IMR-90 (cell line): ENCODE results near the gene ARHGAP10. TPM values are rescaled to one million over a fixed set of nuclear protein-coding genes. Genes with fewer than 3 reads are reported as not detected.

Source experiments
- ATAC-seq: fragments of 200-7000 bp; cut with Tn5 transposase; 2 replicates; pipeline ENCODE4 v1.9.1; 2020; ENCODE audit warnings: low read depth, mild to moderate bottlenecking, moderate library complexity
- BruUV-seq: library from RNA; stranded (reverse); fragments of 400-500 nt; replicated peaks from 2 replicates; lab custom pipeline; 2021; lab: Mats Ljungman, UMichigan
- CTCF ChIA-PET: fragments of 300-600 bp; formaldehyde crosslinking; extraction: SDS; loops from one replicate; lab custom pipeline; 2021; ENCODE audit warnings: antibody characterized with exemption; lab: Yijun Ruan, JAX
- POLR2A ChIA-PET: fragments of 300-600 bp; sonication (Branson Sonifier 250); formaldehyde crosslinking; loops from one replicate; lab custom pipeline; 2022; ENCODE audit warnings: antibody characterized with exemption; ENCODE audit not compliant: unreplicated experiment; lab: Charles Lee
- DNase-seq: peaks from one replicate; pipeline ENCODE4 v3.0.0; 2013
- H2AFZ ChIP-seq: replicated peaks from 2 replicates; pipeline ENCODE3; 2013; ENCODE audit warnings: low read length, mild to moderate bottlenecking; ENCODE audit not compliant: poor library complexity
- H2AK5ac ChIP-seq: 2 replicates; pipeline ENCODE4 v1.6.1; 2013; ENCODE audit warnings: low read depth, low read length, inconsistent platforms
- H2AK9ac ChIP-seq: replicated peaks from 2 replicates; pipeline ENCODE3; 2013; ENCODE audit warnings: mild to moderate bottlenecking, low read depth, low read length, moderate library complexity; ENCODE audit not compliant: poor library complexity
- H2BK120ac ChIP-seq: 2 replicates; pipeline ENCODE4 v1.6.1; 2013; ENCODE audit warnings: low read depth, low read length, inconsistent platforms
- H2BK15ac ChIP-seq: 3 replicates; pipeline ENCODE4 v1.6.1; 2013; ENCODE audit warnings: low read depth, low read length, inconsistent platforms
- H2BK20ac ChIP-seq: 2 replicates; pipeline ENCODE4 v1.6.1; 2013; ENCODE audit warnings: low read depth, mild to moderate bottlenecking, inconsistent platforms, low read length, moderate library complexity
- H2BK5ac ChIP-seq: 2 replicates; pipeline ENCODE4 v1.6.1; 2013; ENCODE audit warnings: mild to moderate bottlenecking, low read depth, low read length, inconsistent platforms; ENCODE audit not compliant: poor library complexity, severe bottlenecking
- H3K14ac ChIP-seq: replicated peaks from 2 replicates; pipeline ENCODE4 v1.6.1; 2013; ENCODE audit warnings: low read depth, low read length, inconsistent platforms
- H3K18ac ChIP-seq: 2 replicates; pipeline ENCODE4 v1.6.1; 2013; ENCODE audit warnings: low read depth, low read length, control low read depth
- H3K23ac ChIP-seq: 2 replicates; pipeline ENCODE4 v1.6.1; 2013; ENCODE audit warnings: low read depth, low read length, inconsistent platforms
- H3K27ac ChIP-seq: 2 replicates; pipeline ENCODE4 v1.5.1; 2013; ENCODE audit warnings: mild to moderate bottlenecking, control low read depth, low read length; ENCODE audit not compliant: insufficient read depth
- H3K27me3 ChIP-seq: 2 replicates; pipeline ENCODE4 v1.6.1; 2013; ENCODE audit warnings: low read length; ENCODE audit not compliant: control insufficient read depth, insufficient read depth
- H3K36me3 ChIP-seq: 2 replicates; pipeline ENCODE4 v1.6.1; 2013; ENCODE audit warnings: low read length, mixed read lengths; ENCODE audit not compliant: control insufficient read depth, insufficient read depth
- H3K4ac ChIP-seq: 2 replicates; pipeline ENCODE4 v1.6.1; 2013; ENCODE audit warnings: low read depth, low read length, inconsistent platforms
- H3K4me1 ChIP-seq: 2 replicates; pipeline ENCODE4 v1.6.1; 2013; ENCODE audit warnings: low read length, mixed read lengths; ENCODE audit not compliant: control insufficient read depth, insufficient read depth
- H3K4me2 ChIP-seq: 2 replicates; pipeline ENCODE4 v1.6.1; 2013; ENCODE audit warnings: low read depth, mild to moderate bottlenecking, control low read depth, low read length, moderate library complexity
- H3K4me3 ChIP-seq: 2 replicates; pipeline ENCODE4 v1.5.1; 2013; ENCODE audit warnings: low read depth, mild to moderate bottlenecking, control low read depth, low read length, moderate library complexity; ENCODE audit not compliant: insufficient read depth
- H3K56ac ChIP-seq: 2 replicates; pipeline ENCODE4 v1.6.1; 2013; ENCODE audit warnings: low read length, inconsistent platforms; ENCODE audit not compliant: insufficient read depth; ENCODE audit errors: extremely low read depth
- H3K79me1 ChIP-seq, 2 experiments: 2 replicates each; pipeline ENCODE4 v1.6.1; 2013; ENCODE audit warnings: low read length in 2 of 2, inconsistent platforms in 1 of 2, low read depth in 1 of 2
- H3K9ac ChIP-seq: 2 replicates; pipeline ENCODE4 v1.6.1; 2013; ENCODE audit warnings: low read depth, low read length, control low read depth
- H3K9me1 ChIP-seq: 2 replicates; pipeline ENCODE4 v1.6.1; 2013; ENCODE audit warnings: low read length, inconsistent platforms; ENCODE audit not compliant: insufficient read depth
- H3K9me3 ChIP-seq: 2 replicates; pipeline ENCODE4 v1.6.1; 2013; ENCODE audit warnings: low read length; ENCODE audit not compliant: control insufficient read depth, insufficient read depth
- H4K20me1 ChIP-seq: 2 replicates; pipeline ENCODE4 v1.6.1; 2013; ENCODE audit warnings: low read length, inconsistent platforms; ENCODE audit not compliant: insufficient read depth
- H4K5ac ChIP-seq: 2 replicates; pipeline ENCODE4 v1.6.1; 2013; ENCODE audit warnings: mild to moderate bottlenecking, low read depth, low read length, control low read depth
- H4K8ac ChIP-seq, 2 experiments: 2 replicates each; pipeline ENCODE4 v1.6.1; 2013; ENCODE audit warnings: low read depth in 2 of 2, low read length in 2 of 2, control low read depth in 1 of 2, inconsistent platforms in 1 of 2
- H4K91ac ChIP-seq: 2 replicates; pipeline ENCODE4 v1.6.1; 2013; ENCODE audit warnings: low read depth, low read length, inconsistent platforms; ENCODE audit not compliant: insufficient read depth
- BHLHE40 ChIP-seq: fragments of 150-350 bp; IDR thresholded peaks from 2 replicates; pipeline ENCODE4 v1.6.1; 2016; ENCODE audit warnings: mild to moderate bottlenecking, low read depth, low read length
- CEBPB ChIP-seq: IDR thresholded peaks from 2 replicates; pipeline ENCODE4 v1.6.1; 2012; ENCODE audit warnings: low read depth, low read length, improper control_type of control experiment
- CHD1 ChIP-seq: IDR thresholded peaks from 2 replicates; pipeline ENCODE4 v1.6.1; 2012; ENCODE audit warnings: low read depth, low read length, improper control_type of control experiment
- CTCF ChIP-seq: conservative IDR thresholded peaks from 2 replicates; pipeline ENCODE4 v1.5.1; 2012; ENCODE audit warnings: mild to moderate bottlenecking, low read depth, low read length, improper control_type of control experiment
- ELK1 ChIP-seq: fragments of 150-350 bp; IDR thresholded peaks from 2 replicates; pipeline ENCODE4 v1.6.1; 2016; ENCODE audit warnings: low read depth, mild to moderate bottlenecking, low read length, moderate library complexity, borderline replicate concordance
- FOS ChIP-seq: fragments of 150-350 bp; IDR thresholded peaks from 2 replicates; pipeline ENCODE4 v1.6.1; 2016; ENCODE audit warnings: low read depth, low read length
- MAFK ChIP-seq: IDR thresholded peaks from 2 replicates; pipeline ENCODE4 v1.6.1; 2012; ENCODE audit warnings: low read depth, low read length, improper control_type of control experiment
- MAZ ChIP-seq: IDR thresholded peaks from 2 replicates; pipeline ENCODE4 v1.6.1; 2012; ENCODE audit warnings: low read depth, mild to moderate bottlenecking, low read length, improper control_type of control experiment, moderate library complexity, borderline replicate concordance
- MXI1 ChIP-seq: IDR thresholded peaks from 2 replicates; pipeline ENCODE4 v1.6.1; 2012; ENCODE audit warnings: low read depth, mild to moderate bottlenecking, low read length, moderate library complexity, borderline replicate concordance
- NFE2L2 ChIP-seq: fragments of 150-350 bp; IDR thresholded peaks from 2 replicates; pipeline ENCODE4 v1.6.1; 2016; ENCODE audit warnings: low read depth, mild to moderate bottlenecking, low read length
- POLR2A ChIP-seq: IDR thresholded peaks from 2 replicates; pipeline ENCODE4 v1.6.1; 2012; ENCODE audit warnings: mild to moderate bottlenecking, low read depth, low read length
- RAD21 ChIP-seq: IDR thresholded peaks from 2 replicates; pipeline ENCODE4 v1.6.1; 2012; ENCODE audit warnings: low read length, improper control_type of control experiment
- RCOR1 ChIP-seq: IDR thresholded peaks from 2 replicates; pipeline ENCODE4 v1.6.1; 2012; ENCODE audit warnings: mild to moderate bottlenecking, low read length, improper control_type of control experiment; ENCODE audit not compliant: insufficient replicate concordance
- RFX5 ChIP-seq: IDR thresholded peaks from 2 replicates; pipeline ENCODE4 v1.8.0; 2012; ENCODE audit warnings: low read depth, mild to moderate bottlenecking, low read length, moderate library complexity
- SMC3 ChIP-seq: fragments of 150-350 bp; IDR thresholded peaks from 2 replicates; pipeline ENCODE4 v1.6.1; 2016; ENCODE audit warnings: low read depth, mild to moderate bottlenecking, antibody characterized with exemption, low read length, moderate library complexity
- USF2 ChIP-seq: fragments of 150-350 bp; IDR thresholded peaks from 2 replicates; pipeline ENCODE4 v1.6.1; 2017; ENCODE audit warnings: mild to moderate bottlenecking, antibody characterized with exemption, low read length, low read depth
- WGBS, 2 experiments: methylation state at CpG; one replicate each; pipeline versions ENCODE4 v1.1.5 to v1.1.7; 2013; ENCODE audit warnings: missing lambda C conversion rate in 2 of 2; ENCODE audit not compliant: insufficient read length in 1 of 2; ENCODE audit errors: extremely low coverage in 2 of 2; 5-methylcytosine and 5-hydroxymethylcytosine counted together
- dilution Hi-C: fragments of 300-500 bp; cut with HindIII; formaldehyde crosslinking; loops from one replicate; pipeline ENCODE4 v1.14.3; 2018; ENCODE audit warnings: low sequenced_read_pairs; ENCODE audit not compliant: unreplicated experiment
- in situ Hi-C: fragments of 300-500 bp; cut with MboI; formaldehyde crosslinking; loops from 3 replicates; pipeline ENCODE4 v1.14.3; 2019; ENCODE audit warnings: low sequenced_read_pairs, inconsistent platforms, mixed read lengths
- intact Hi-C: fragments of 100-400 bp; cut with micrococcal nuclease; formaldehyde crosslinking; loops from 2 replicates; pipeline ENCODE4 v1.10.0; 2022
- polyA plus RNA-seq, 3 experiments: library from polyadenylated mRNA; depleted of rRNA; stranded (reverse); fragments of >200 nt; gene quantifications; 2 replicates each; pipeline ENCODE4 v1.2.3, GENCODE V29; 2012; ENCODE audit warnings: low replicate concordance in 1 of 3
- total RNA-seq: library from RNA; depleted of rRNA; stranded (reverse); fragments of >200 nt; gene quantifications from 2 replicates; pipeline ENCODE4 v1.2.3, GENCODE V29; 2012

Gene ARHGAP10
- total and polyA plus RNA-seq, 2 of the 4 experiments (the other 2 are of a cell fraction), result 27.1 to 29.4 TPM

DNA sequence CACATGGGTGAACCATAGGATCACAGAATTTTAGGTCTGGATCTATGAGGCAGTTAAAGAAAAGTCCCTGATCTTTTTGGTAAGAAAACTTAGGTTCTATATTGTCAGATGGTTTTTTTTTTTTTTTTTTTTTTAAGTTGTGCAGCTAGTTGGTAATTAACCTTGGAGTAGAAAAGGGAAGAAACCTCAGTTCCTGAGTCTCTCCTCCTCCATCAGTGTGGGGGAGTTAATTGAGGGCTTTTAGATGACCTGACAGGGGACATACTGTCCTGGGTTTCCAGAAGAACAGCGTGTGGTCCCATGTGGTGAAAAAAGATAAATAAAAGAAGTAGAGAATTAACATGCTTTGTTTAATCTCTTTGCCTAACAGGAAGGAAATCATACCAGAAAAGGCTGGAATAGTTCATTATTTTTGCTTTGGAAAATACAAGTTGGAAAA lies 123.7 kb downstream of the ARHGAP10 start:
- Histone ChIP-seq H3K27ac (no peak overlapping the region), H3K4me1 (peaks cover 2% of the 10 kb centered on the region), H4K20me1 (no peaks in the 10 kb centered on the region; the same call in 1 of the 2 replicates), H2AK9ac (no peak overlapping the region), H3K79me1 (peaks cover 29 to 38% of the 10 kb centered on the region in 2 experiments), H2BK120ac (no peak overlapping the region), H3K9me3 (no peaks in the 10 kb centered on the region), H3K23ac (no peak overlapping the region), H4K91ac (no peak overlapping the region), H2BK5ac (no peak overlapping the region), H4K8ac (no peak overlapping the region), H2AK5ac (0 out of 2 replicates have a peak overlapping the region, but pooled peaks have one; percentile 13), H3K4ac (no peak overlapping the region), H2BK15ac (no peak overlapping the region), H3K9ac (no peak overlapping the region), H3K4me2 (no peak overlapping the region; the same call in 1 of the 2 replicates), H3K14ac (no peak overlapping the region), H3K9me1 (peaks cover 2% of the 10 kb centered on the region; the same call in 1 of the 2 replicates), H3K56ac (no peak overlapping the region), H2AFZ (no peak overlapping the region), H4K5ac (peak overlapping the region; percentile 59; the same call in 1 of the 2 replicates), H2BK20ac (no peak overlapping the region), H3K4me3 (no peak overlapping the region), H3K27me3 (no peaks in the 10 kb centered on the region), H3K18ac (peak overlapping the region; percentile 42; the same call in 1 of the 2 replicates), H3K36me3 (peaks cover 8% of the 10 kb centered on the region)
- no TSS peak for BruUV-seq
- WGBS, 2 experiments, result no CpG with 5 or more reads among the region's 1 CpG
- intact Hi-C loops, result no loop called here
- in situ Hi-C loops, result loop anchor here (25.0 kb wide), 1 partner anchor 343 kb away; no protein-coding TSS in a partner anchor
- TF ChIP-seq RFX5 (no peak), RCOR1 (no peak), USF2 (no peak), MAZ (no peak), BHLHE40 (no peak), CHD1 (no peak), MAFK (no peak), FOS (no peak), RAD21 (no peak), NFE2L2 (no peak), CTCF (no peak), POLR2A (no peak), ELK1 (no peak), SMC3 (no peak), MXI1 (no peak), CEBPB (no peak)
- ChIA-PET POLR2A (no interaction called here), CTCF (interaction anchor here (1.5 kb wide), 1 partner anchor 11 kb away, joined by 6 read pairs; no protein-coding TSS in a partner anchor)
- DNase-seq, result no peak
- dilution Hi-C loops, result no loop called here
- no peak for ATAC-seq
